Omental fat pad (tissue), 4 donors: Measurements from ENCODE around the gene CCDC91. TPM values are rescaled to one million over a fixed set of nuclear protein-coding genes. Genes with fewer than 3 reads are reported as not detected.

ENCODE experiments used
- ATAC-seq: fragments of 150-250 bp; one replicate; pipeline ENCODE4 v1.9.1; 2016; ENCODE audit warnings: mild to moderate bottlenecking, moderate library complexity; ENCODE audit not compliant: low FRiP score
- DNase-seq: peaks from one replicate; pipeline ENCODE4 v3.0.0-alpha.2; 2019; ENCODE audit warnings: low spot score
- total RNA-seq, 4 donors: library from RNA; depleted of rRNA; stranded (reverse); fragments of >200 nt; gene quantifications; one replicate each; pipeline ENCODE4 v1.1.0, GENCODE V29; 2016
- TF ChIP-seq, protein P1 (sequence below), 3 donors: fragments of 450-650 bp; IDR thresholded peaks; one replicate each; pipeline ENCODE4 v1.5.1; 2016 to 2017; ENCODE audit warnings: antibody characterized with exemption in 3 of 3, mild to moderate bottlenecking in 3 of 3, moderate library complexity in 2 of 3

The CCDC91 gene
- total RNA-seq, 4 donors from 2014 or later = 29.3 to 48.9 (median 32.5) TPM

DNA sequence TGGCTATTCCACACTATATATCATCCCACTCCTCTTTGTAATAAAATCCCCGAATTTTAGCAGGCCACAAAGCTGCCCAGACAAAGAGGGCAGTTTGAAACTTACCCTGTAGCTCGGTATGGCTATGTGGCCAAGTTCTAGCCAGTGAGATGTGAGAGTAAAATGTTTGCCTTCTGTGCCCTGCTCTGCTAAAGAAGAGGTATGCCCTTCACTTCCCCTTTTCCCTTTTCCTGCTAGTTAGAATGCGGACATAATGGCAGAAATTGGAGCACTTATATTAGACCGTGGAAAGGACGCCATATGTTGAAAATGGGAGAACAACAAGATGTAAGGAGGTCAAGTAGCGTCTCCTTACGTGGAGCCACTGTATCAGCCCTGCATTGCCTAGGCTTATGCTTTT, 11.5 kb upstream of the CCDC91 start:
- no peak for DNase-seq
- TF ChIP-seq, protein P1, sequence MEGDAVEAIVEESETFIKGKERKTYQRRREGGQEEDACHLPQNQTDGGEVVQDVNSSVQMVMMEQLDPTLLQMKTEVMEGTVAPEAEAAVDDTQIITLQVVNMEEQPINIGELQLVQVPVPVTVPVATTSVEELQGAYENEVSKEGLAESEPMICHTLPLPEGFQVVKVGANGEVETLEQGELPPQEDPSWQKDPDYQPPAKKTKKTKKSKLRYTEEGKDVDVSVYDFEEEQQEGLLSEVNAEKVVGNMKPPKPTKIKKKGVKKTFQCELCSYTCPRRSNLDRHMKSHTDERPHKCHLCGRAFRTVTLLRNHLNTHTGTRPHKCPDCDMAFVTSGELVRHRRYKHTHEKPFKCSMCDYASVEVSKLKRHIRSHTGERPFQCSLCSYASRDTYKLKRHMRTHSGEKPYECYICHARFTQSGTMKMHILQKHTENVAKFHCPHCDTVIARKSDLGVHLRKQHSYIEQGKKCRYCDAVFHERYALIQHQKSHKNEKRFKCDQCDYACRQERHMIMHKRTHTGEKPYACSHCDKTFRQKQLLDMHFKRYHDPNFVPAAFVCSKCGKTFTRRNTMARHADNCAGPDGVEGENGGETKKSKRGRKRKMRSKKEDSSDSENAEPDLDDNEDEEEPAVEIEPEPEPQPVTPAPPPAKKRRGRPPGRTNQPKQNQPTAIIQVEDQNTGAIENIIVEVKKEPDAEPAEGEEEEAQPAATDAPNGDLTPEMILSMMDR (IDR thresholded peaks at IDR 0.05) = no peak
- no peak for ATAC-seq

GRCh38 chr12:28180786-28181185, 9.5 kb upstream of the CCDC91 start:
- ATAC-seq (no peak), DNase-seq (no peak)
- TF ChIP-seq, protein P1 (IDR thresholded peaks at IDR 0.05) = no peak

DNA sequence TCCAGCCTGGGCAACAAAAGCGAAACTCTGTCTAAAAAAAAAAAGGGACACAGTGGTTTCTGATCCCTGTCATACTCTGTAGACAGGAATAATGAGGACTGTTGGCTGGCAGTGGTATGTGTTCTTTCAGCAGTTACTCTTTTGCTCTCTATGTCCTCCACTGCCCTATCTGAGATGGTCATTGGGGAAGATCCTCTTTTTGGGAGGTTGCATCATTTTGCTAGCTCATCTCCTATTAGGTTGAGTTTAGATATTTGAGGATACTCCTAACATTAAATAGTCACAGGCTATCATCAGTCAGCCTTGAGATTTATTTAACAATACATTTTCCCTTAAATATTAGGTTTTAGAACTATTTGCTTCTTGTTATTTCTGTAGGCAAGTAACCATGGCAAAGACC, 5.9 kb upstream of the CCDC91 start:
- no peak for ATAC-seq
- no peak for DNase-seq
- TF ChIP-seq, protein P1 (IDR thresholded peaks at IDR 0.05) = no peak

DNA sequence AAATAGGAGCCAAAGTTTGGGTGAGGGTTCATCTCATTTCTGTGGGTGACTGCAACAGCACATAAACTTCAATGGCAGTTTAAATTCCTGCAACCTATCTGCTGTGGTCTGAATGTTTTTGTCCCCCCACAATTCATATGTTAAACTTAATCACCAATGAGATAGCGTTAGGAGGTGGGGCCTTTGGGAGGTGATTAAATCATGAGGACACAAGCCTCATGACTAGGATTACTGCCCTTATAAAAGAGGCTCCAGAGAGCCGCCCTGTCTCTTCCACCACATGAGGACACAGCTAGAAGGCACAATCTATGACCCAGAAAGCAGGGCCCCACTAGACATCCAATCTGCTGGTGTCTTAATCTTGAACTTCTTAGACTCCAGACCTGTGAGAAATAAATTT, 3.8 kb upstream of the CCDC91 start:
- TF ChIP-seq, protein P1 (IDR thresholded peaks at IDR 0.05) = no peak
- no peak for DNase-seq
- ATAC-seq = no peak

DNA sequence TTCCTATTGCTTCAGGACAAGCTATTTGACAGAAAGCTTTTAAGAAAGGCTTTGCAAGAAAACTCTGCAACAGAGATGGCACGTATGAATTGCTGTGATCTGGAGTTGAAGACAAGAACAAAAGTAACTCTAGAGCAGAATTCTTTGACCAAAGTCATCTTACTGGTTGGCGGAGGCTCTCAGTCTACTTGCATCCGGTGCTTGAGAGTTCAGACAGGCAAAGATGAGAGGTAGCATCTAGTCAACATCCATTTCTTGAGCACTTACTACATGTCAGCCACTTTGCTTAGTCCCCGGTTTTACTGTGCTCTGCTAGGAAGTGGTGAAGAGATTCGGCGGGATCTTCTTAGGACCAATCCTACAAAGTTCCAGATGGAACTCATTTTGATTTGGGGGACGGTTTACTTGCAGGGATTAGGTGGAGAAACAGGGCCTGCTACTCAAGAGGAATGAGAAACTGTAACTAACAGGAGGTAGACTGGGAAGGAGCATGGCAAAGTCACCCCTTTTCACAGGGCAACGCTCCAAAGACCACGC, 404 bp upstream of the CCDC91 start:
- TF ChIP-seq, protein P1 (IDR thresholded peaks at IDR 0.05) = no peak
- no peak for ATAC-seq
- no peak for DNase-seq

DNA sequence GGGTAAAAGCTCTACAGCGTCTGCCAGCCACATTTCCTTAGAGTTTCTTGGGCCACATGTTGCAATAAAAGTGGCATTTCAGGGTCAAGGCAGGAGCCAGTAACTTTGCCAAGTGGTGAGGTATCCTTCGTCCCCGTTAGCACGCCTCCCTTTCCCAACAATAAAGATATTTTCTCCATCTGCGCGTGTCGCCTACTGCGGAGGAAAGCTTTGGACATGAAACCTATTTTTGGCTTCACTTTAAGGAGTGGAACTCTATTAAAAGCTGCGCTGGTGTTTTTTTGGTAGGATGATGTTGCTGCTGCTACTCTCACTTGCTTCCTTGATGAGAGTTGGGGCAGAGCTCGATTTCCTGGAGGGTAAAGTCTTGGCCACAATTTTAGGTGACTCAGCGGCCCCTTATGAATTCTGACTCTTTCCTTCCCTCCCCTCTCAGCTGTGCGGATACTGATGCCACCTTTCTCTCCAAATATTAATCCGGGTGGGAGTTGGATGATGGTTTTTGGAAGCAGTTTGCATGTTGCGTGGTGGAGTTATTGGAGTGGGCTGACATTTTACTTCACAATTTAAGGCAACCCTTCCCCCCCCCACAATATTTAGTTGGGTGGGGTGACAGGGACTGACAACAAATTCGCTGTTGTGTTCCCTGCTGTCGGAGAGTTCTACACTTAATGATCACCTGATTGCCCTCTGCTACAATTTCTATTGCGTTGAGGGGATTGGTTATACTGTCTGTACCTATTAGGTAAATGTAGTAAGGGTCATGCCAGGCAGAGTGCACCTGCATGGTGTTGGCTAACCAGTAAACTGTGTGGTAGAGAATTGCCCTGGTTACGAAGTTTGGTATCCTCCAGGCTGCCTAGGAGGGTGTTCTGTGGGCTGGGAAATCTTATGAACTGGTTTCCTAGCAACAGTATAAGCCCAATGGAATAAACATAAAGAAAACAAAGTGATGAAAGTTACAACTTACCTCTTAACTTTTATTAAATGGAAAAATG, 1.1 kb downstream of the CCDC91 start:
- ATAC-seq = peak; percentile 71
- no peak for DNase-seq
- TF ChIP-seq, protein P1 (IDR thresholded peaks at IDR 0.05) = no peak
